ENCODE measurements around the gene CHST15. TPM values are rescaled to one million over a fixed set of nuclear protein-coding genes. Genes with fewer than 3 reads are reported as not detected.

The CHST15 gene
- total RNA-seq, 1 experiment from 2014 or later: 26.7 TPM

DNA sequence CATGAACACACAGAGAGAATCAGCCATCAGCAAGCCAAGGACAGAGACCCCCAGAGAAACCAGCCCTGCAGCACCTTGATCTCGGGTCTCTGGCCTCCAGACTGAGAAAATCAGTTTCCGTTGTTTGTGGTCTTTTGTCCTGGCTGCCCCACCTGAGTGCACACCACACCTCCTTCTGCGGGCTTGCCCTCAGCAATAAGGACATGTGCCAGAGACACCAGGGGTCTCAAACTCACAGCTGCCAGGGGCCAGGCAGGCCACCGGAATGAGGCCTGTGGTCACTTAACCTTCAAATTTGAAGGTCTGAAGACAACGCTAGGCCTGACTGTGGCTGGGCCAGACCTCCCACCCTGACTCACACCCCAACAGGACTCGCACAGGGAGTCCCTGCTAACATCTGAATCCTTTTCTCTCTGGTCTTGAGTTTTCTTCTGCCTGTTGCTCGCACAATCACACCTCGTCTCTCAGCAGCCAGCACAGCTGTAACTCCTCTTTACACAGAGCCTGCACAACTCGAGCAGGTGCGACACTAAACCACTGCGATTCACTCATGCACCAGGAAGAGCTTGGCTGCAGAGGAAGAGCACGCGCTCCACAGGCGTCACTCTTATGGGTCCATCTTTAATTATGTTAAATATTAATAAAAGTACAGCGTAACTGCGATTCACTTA lies 86.2 kb downstream of the CHST15 start:
- TF ChIP-seq CTCF (IDR thresholded peaks at IDR 0.05; ENCODE audit: insufficient read depth in 1 of 2, low read depth in 1 of 2, low read length in 1 of 2, severe bottlenecking in 1 of 2, unreplicated experiment in 1 of 2): no peak
- Mint-ChIP-seq H3K4me1 (ENCODE audit: low read depth, unreplicated experiment) (no peaks in the 10 kb centered on the region), H3K4me3 (ENCODE audit: unreplicated experiment) (no peak overlapping the region), H3K27me3 (ENCODE audit: insufficient read depth, unreplicated experiment) (no peaks in the 10 kb centered on the region), H3K36me3 (ENCODE audit: insufficient read depth, unreplicated experiment) (peaks cover 21% of the 10 kb centered on the region), H3K9me3 (ENCODE audit: unreplicated experiment) (no peaks in the 10 kb centered on the region), H3K27ac (ENCODE audit: unreplicated experiment) (no peak overlapping the region)
- ChIA-PET CTCF (no interaction called here), POLR2A (no interaction called here)
- H3K27me3 ChIP-seq (replicated peaks; ENCODE audit: control insufficient read depth, insufficient read depth, low read length): no peaks in the 10 kb centered on the region
- no peaks in the 10 kb centered on the region for H3K36me3 ChIP-seq (ENCODE audit: control insufficient read depth, insufficient read depth, low read length)
- H3K4me1 ChIP-seq: no peaks in the 10 kb centered on the region
- DNase-seq: peak in 1 of 2 experiments; percentile 18
- H3K4me3 ChIP-seq (ENCODE audit: low read depth, low read length): no peak overlapping the region
- no peaks in the 10 kb centered on the region for H3K9me3 ChIP-seq
- intact Hi-C loops (cut with micrococcal nuclease; ENCODE audit: unreplicated experiment): no loop called here
- BruUV-seq (replicated peaks): no TSS peak

DNA sequence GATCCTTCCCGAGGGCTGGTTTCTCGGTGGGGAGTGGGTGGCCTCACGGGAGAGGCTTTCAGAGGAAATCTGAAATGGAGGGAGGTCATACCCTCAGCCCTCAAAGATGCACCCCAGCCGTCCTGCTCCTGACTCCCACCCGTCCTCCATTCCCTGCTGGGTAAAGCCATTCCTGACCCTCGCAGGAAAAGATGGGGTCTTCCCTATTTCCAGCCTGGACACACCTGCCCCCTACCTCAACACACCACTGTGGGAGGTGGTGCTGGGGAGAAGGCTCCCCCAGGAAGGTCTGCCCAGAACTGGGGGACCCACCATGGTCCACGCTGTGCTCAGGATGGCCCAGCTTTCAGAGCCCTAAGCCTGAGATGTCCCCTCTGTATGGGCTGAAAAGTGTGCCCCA lies 86.9 kb downstream of the CHST15 start:
- POLR2A ChIA-PET: no interaction called here
- Mint-ChIP-seq H3K4me3 (ENCODE audit: unreplicated experiment) (no peak overlapping the region), H3K4me1 (ENCODE audit: low read depth, unreplicated experiment) (no peaks in the 10 kb centered on the region), H3K9me3 (ENCODE audit: unreplicated experiment) (no peaks in the 10 kb centered on the region), H3K27ac (ENCODE audit: unreplicated experiment) (no peak overlapping the region), H3K36me3 (ENCODE audit: insufficient read depth, unreplicated experiment) (peaks cover 25% of the 10 kb centered on the region), H3K27me3 (ENCODE audit: insufficient read depth, unreplicated experiment) (no peaks in the 10 kb centered on the region)
- no peak overlapping the region for H3K4me3 ChIP-seq (ENCODE audit: low read depth, low read length)
- H3K27me3 ChIP-seq (replicated peaks; ENCODE audit: control insufficient read depth, insufficient read depth, low read length): no peaks in the 10 kb centered on the region
- no TSS peak for BruUV-seq (replicated peaks)
- H3K9me3 ChIP-seq: no peaks in the 10 kb centered on the region
- peak in 1 of 2 experiments; percentile 9 for DNase-seq
- no peaks in the 10 kb centered on the region for H3K36me3 ChIP-seq (ENCODE audit: control insufficient read depth, insufficient read depth, low read length)
- CTCF ChIA-PET: no interaction called here
- TF ChIP-seq CTCF (IDR thresholded peaks at IDR 0.05; ENCODE audit: insufficient read depth in 1 of 2, low read depth in 1 of 2, low read length in 1 of 2, severe bottlenecking in 1 of 2, unreplicated experiment in 1 of 2): no peak
- intact Hi-C loops (cut with micrococcal nuclease; ENCODE audit: unreplicated experiment): no loop called here
- H3K4me1 ChIP-seq: no peaks in the 10 kb centered on the region

DNA sequence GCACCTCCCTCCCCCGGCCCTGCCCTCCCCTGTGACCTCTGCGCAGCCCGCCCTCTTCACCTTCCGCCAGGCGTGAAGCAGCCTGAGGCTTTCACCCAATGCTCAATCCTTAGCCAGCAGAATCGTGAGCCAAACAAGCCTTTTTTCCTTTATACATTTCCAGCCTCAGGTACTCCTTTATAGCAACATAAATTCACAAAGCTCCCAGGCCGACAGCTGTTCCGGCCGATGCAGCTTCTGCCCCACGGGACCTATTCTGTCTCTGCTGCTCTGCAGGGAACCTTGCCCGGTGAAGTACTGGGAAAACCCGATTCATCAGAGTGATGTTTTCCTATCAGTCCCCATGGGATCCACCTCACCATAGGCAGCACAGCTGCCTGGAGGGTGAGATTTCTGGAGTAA lies 87.4 kb downstream of the CHST15 start:
- Histone ChIP-seq H3K27me3 (replicated peaks; ENCODE audit: control insufficient read depth, insufficient read depth, low read length) (no peaks in the 10 kb centered on the region), H3K36me3 (ENCODE audit: control insufficient read depth, insufficient read depth, low read length) (no peaks in the 10 kb centered on the region), H3K4me1 (no peaks in the 10 kb centered on the region), H3K4me3 (ENCODE audit: low read depth, low read length) (no peak overlapping the region), H3K9me3 (no peaks in the 10 kb centered on the region)
- no TSS peak for BruUV-seq (replicated peaks)
- Mint-ChIP-seq H3K27ac (ENCODE audit: unreplicated experiment) (no peak overlapping the region), H3K27me3 (ENCODE audit: insufficient read depth, unreplicated experiment) (no peaks in the 10 kb centered on the region), H3K36me3 (ENCODE audit: insufficient read depth, unreplicated experiment) (peaks cover 22% of the 10 kb centered on the region), H3K9me3 (ENCODE audit: unreplicated experiment) (no peaks in the 10 kb centered on the region), H3K4me3 (ENCODE audit: unreplicated experiment) (no peak overlapping the region), H3K4me1 (ENCODE audit: low read depth, unreplicated experiment) (no peaks in the 10 kb centered on the region)
- intact Hi-C loops (cut with micrococcal nuclease; ENCODE audit: unreplicated experiment): no loop called here
- no peak for DNase-seq
- TF ChIP-seq CTCF (IDR thresholded peaks at IDR 0.05; ENCODE audit: insufficient read depth in 1 of 2, low read depth in 1 of 2, low read length in 1 of 2, severe bottlenecking in 1 of 2, unreplicated experiment in 1 of 2): no peak
- CTCF ChIA-PET: no interaction called here
- POLR2A ChIA-PET: no interaction called here

Data from Caco-2 (cell line).